ENCODE measurements around the gene HSPA8. TPM values are rescaled to one million over a fixed set of nuclear protein-coding genes. Genes with fewer than 3 reads are reported as not detected.

The HSPA8 gene
- total RNA-seq, 2 experiments from 2014 or later = 2,408 to 2,413 TPM

Other genes with a start within 250 kb of the HSPA8 start
- 1 to 10 TPM; 8.0 TPM for gene CRTAM, start 223.6 kb downstream of the HSPA8 start, total RNA-seq
- gene JHY, start 179.4 kb downstream of the HSPA8 start, total RNA-seq = 1 to 10 TPM; 1.5 to 1.6 TPM
- not detected for gene BSX, start 80.3 kb downstream of the HSPA8 start, total RNA-seq
- gene CLMP, start 133.1 kb upstream of the HSPA8 start, total RNA-seq = under 1 TPM; 0.29 TPM

Measured in activated CD8-positive, alpha-beta T cell treated with anti-CD3 and anti-CD28 coated beads, Interleukin-2, amount 10 ng/mL, durations not matched to agents 7 days and 5 days (primary cell).